ENCODE results near the gene APBB2.

GRCh38 chr4:41178372-41179370 lies 35.7 kb downstream of the APBB2 start:
- TF ChIP-seq CTCF (IDR thresholded peaks at IDR 0.05) (no peak), EP300 (IDR thresholded peaks at IDR 0.05) (no peak), POLR2AphosphoS5 (IDR thresholded peaks at IDR 0.05) (no peak)
